ENCODE data around the gene CA10.

CA10 gene

GRCh38 chr17:52160136-52160567 lies 1.6 kb upstream of the CA10 start:
- no peak overlapping the region for H3K4me2 ChIP-seq
- no peak overlapping the region for H3K9ac ChIP-seq
- H3K79me2 ChIP-seq (ENCODE audit: insufficient read depth, low read depth) = no peaks in the 10 kb centered on the region
- no peaks in the 10 kb centered on the region for H4K20me1 ChIP-seq (ENCODE audit: insufficient read depth)
- no peak overlapping the region for H2AFZ ChIP-seq (ENCODE audit: low read depth)
- H3K27me3 ChIP-seq (ENCODE audit: insufficient read depth, low read depth) = no peaks in the 10 kb centered on the region
- no peak overlapping the region for H3K4me3 ChIP-seq (IDR thresholded peaks at IDR 0.05; ENCODE audit: insufficient read depth, low read depth, low read length)
- no peaks in the 10 kb centered on the region for H3K4me1 ChIP-seq (ENCODE audit: low read depth, poor library complexity, severe bottlenecking)
- TF ChIP-seq, protein P1, sequence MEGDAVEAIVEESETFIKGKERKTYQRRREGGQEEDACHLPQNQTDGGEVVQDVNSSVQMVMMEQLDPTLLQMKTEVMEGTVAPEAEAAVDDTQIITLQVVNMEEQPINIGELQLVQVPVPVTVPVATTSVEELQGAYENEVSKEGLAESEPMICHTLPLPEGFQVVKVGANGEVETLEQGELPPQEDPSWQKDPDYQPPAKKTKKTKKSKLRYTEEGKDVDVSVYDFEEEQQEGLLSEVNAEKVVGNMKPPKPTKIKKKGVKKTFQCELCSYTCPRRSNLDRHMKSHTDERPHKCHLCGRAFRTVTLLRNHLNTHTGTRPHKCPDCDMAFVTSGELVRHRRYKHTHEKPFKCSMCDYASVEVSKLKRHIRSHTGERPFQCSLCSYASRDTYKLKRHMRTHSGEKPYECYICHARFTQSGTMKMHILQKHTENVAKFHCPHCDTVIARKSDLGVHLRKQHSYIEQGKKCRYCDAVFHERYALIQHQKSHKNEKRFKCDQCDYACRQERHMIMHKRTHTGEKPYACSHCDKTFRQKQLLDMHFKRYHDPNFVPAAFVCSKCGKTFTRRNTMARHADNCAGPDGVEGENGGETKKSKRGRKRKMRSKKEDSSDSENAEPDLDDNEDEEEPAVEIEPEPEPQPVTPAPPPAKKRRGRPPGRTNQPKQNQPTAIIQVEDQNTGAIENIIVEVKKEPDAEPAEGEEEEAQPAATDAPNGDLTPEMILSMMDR (conservative IDR thresholded peaks at IDR 0.05; ENCODE audit: low read depth, low read length) = no peak
- no peaks in the 10 kb centered on the region for H3K36me3 ChIP-seq (ENCODE audit: insufficient read depth)
- no peak overlapping the region for H3K27ac ChIP-seq

GRCh38 chr17:52159246-52160135 lies 977 bp upstream of the CA10 start:
- H2AFZ ChIP-seq (ENCODE audit: low read depth) = no peak overlapping the region
- no peaks in the 10 kb centered on the region for H4K20me1 ChIP-seq (ENCODE audit: insufficient read depth)
- H3K36me3 ChIP-seq (ENCODE audit: insufficient read depth) = no peaks in the 10 kb centered on the region
- H3K27me3 ChIP-seq (ENCODE audit: insufficient read depth, low read depth) = no peaks in the 10 kb centered on the region
- H3K4me2 ChIP-seq = no peak overlapping the region
- H3K9ac ChIP-seq = no peak overlapping the region
- no peaks in the 10 kb centered on the region for H3K79me2 ChIP-seq (ENCODE audit: insufficient read depth, low read depth)
- H3K4me1 ChIP-seq (ENCODE audit: low read depth, poor library complexity, severe bottlenecking) = no peaks in the 10 kb centered on the region
- H3K4me3 ChIP-seq (IDR thresholded peaks at IDR 0.05; ENCODE audit: insufficient read depth, low read depth, low read length) = no peak overlapping the region
- TF ChIP-seq, protein P1 (conservative IDR thresholded peaks at IDR 0.05; ENCODE audit: low read depth, low read length) = no peak
- no peak overlapping the region for H3K27ac ChIP-seq

DNA sequence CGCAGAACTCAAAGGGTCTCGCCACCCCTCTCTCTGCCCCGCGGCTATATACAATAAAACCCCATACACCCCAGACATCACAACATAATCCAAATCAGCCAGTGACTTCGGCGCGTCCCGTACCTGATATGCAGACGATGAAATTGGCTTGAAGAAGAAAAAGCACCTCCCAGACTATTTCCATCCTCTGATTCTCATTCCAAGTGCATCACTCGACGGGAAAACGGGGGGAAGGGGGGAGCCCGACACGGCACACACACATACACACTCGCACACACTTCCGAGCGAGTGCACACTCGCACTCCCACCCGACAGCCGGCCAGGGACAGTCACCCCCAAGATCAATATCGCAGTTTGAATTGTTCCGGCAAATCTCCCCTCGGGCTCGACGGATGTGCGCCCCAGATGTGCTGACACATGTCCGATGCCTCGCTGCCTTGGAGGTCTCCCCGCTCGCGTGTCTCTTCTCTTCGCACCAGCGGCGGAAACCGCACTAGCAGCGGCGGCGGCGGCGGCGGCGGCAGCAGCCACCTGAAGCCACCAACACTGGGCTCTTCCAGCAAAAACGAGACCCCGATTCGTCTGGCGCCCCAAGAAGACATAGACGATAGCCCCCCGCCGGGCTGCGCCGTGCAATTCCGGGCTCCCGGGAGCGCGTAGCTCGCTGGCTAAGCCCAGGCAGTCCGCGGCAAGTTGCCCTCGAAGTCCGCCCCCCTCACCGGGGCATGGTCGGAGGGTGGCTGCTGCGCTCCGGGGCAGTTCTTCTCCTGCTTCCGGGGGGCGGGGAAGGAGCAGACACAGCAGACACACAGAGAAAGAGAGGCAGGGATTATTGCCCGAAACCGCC lies 688 bp downstream of the CA10 start:
- H2AFZ ChIP-seq (ENCODE audit: low read depth) = no peak overlapping the region
- TF ChIP-seq, protein P1 (conservative IDR thresholded peaks at IDR 0.05; ENCODE audit: low read depth, low read length) = no peak
- no peak overlapping the region for H3K4me2 ChIP-seq
- no peaks in the 10 kb centered on the region for H3K27me3 ChIP-seq (ENCODE audit: insufficient read depth, low read depth)
- no peaks in the 10 kb centered on the region for H3K79me2 ChIP-seq (ENCODE audit: insufficient read depth, low read depth)
- no peaks in the 10 kb centered on the region for H4K20me1 ChIP-seq (ENCODE audit: insufficient read depth)
- H3K4me3 ChIP-seq (IDR thresholded peaks at IDR 0.05; ENCODE audit: insufficient read depth, low read depth, low read length) = no peak overlapping the region
- no peak overlapping the region for H3K27ac ChIP-seq
- no peak overlapping the region for H3K9ac ChIP-seq
- no peaks in the 10 kb centered on the region for H3K36me3 ChIP-seq (ENCODE audit: insufficient read depth)
- H3K4me1 ChIP-seq (ENCODE audit: low read depth, poor library complexity, severe bottlenecking) = no peaks in the 10 kb centered on the region

GRCh38 chr17:52156576-52157570 lies 1.6 kb downstream of the CA10 start:
- Histone ChIP-seq H4K20me1 (ENCODE audit: insufficient read depth) (no peaks in the 10 kb centered on the region), H3K27me3 (ENCODE audit: insufficient read depth, low read depth) (no peaks in the 10 kb centered on the region), H3K36me3 (ENCODE audit: insufficient read depth) (no peaks in the 10 kb centered on the region), H3K4me2 (no peak overlapping the region), H3K4me1 (ENCODE audit: low read depth, poor library complexity, severe bottlenecking) (no peaks in the 10 kb centered on the region), H3K79me2 (ENCODE audit: insufficient read depth, low read depth) (no peaks in the 10 kb centered on the region), H3K27ac (no peak overlapping the region), H3K9ac (no peak overlapping the region), H3K4me3 (IDR thresholded peaks at IDR 0.05; ENCODE audit: insufficient read depth, low read depth, low read length) (no peak overlapping the region), H2AFZ (ENCODE audit: low read depth) (no peak overlapping the region)
- TF ChIP-seq, protein P1 (conservative IDR thresholded peaks at IDR 0.05; ENCODE audit: low read depth, low read length) = no peak
